Endothelial cell of umbilical vein (primary cell): ENCODE data around the gene TEX22. TPM values are rescaled to one million over a fixed set of nuclear protein-coding genes. Genes with fewer than 3 reads are reported as not detected.

Experiments used
- BruUV-seq: library from RNA; stranded (reverse); fragments of 400-500 nt; replicated peaks from 2 replicates; lab custom pipeline; 2021; lab: Mats Ljungman, UMichigan
- CTCF ChIA-PET: fragments of 300-600, 350-600 bp; sonication (Branson Sonifier 250); formaldehyde crosslinking; loops from one replicate; lab custom pipeline; 2021; ENCODE audit warnings: antibody characterized with exemption, inconsistent platforms; lab: Charles Lee
- POLR2A ChIA-PET: fragments of 300-600, 350-600 bp; sonication (Branson Sonifier 250); formaldehyde crosslinking; loops from one replicate; lab custom pipeline; 2021; ENCODE audit warnings: antibody characterized with exemption, inconsistent platforms; lab: Charles Lee
- DNase-seq: peaks from one replicate; pipeline ENCODE4 v3.0.0-alpha.2; 2011; ENCODE audit warnings: low read depth, low spot score
- FAIRE-seq: peaks from 2 replicates; lab custom pipeline; 2011; peaks lifted over from hg19 to GRCh38; lab: Jason Lieb, UNC
- H2AFZ ChIP-seq: 2 replicates; pipeline ENCODE4 v1.6.0; 2012; ENCODE audit warnings: low read depth, low read length, control low read depth, inconsistent platforms
- H3K27ac ChIP-seq: 2 replicates; pipeline ENCODE4 v1.5.1; 2011; ENCODE audit warnings: low read depth, mild to moderate bottlenecking, control low read depth, low read length, moderate library complexity; ENCODE audit not compliant: insufficient read depth
- H3K27me3 ChIP-seq, 2 experiments: 2 replicates each; pipeline versions ENCODE4 v1.6.0 to v1.6.1; 2011; ENCODE audit warnings: low read length in 2 of 2, mixed read lengths in 1 of 2; ENCODE audit not compliant: control insufficient read depth in 2 of 2, insufficient read depth in 2 of 2
- H3K36me3 ChIP-seq, 2 experiments: 2 replicates in 1 of 2; 3 replicates in 1 of 2; pipeline ENCODE4 v1.5.1; 2011; ENCODE audit warnings: low read length in 2 of 2, mild to moderate bottlenecking in 1 of 2, moderate library complexity in 1 of 2; ENCODE audit not compliant: control insufficient read depth in 2 of 2, insufficient read depth in 2 of 2; ENCODE audit errors: extremely low read depth in 1 of 2
- H3K4me1 ChIP-seq: 3 replicates; pipeline ENCODE4 v1.5.1; 2011; ENCODE audit warnings: mild to moderate bottlenecking, low read length; ENCODE audit not compliant: control insufficient read depth, insufficient read depth; ENCODE audit errors: extremely low read depth
- H3K4me2 ChIP-seq: 2 replicates; pipeline ENCODE4 v1.6.1; 2011; ENCODE audit warnings: low read length, control low read depth, mixed read lengths; ENCODE audit not compliant: insufficient read depth
- H3K4me3 ChIP-seq, 3 experiments: fragments of 200-600 bp in 1 of 3; sonication (generic), shearing (Covaris generic) in 1 of 3; replicated peaks in 1 of 3; 2 replicates each; pipeline ENCODE4 v1.5.1; 2011 to 2016; ENCODE audit warnings: control low read depth in 3 of 3, low read length in 3 of 3, mild to moderate bottlenecking in 2 of 3, inconsistent platforms in 1 of 3, low read depth in 1 of 3, moderate library complexity in 1 of 3; ENCODE audit not compliant: insufficient read depth in 1 of 3
- H3K79me2 ChIP-seq: 2 replicates; pipeline ENCODE4 v1.6.0; 2012; ENCODE audit warnings: low read length, inconsistent platforms; ENCODE audit not compliant: control insufficient read depth, insufficient read depth
- H3K9ac ChIP-seq: replicated peaks from 2 replicates; pipeline ENCODE3; 2011; ENCODE audit warnings: low read length, control low read depth; ENCODE audit not compliant: insufficient read depth; ENCODE audit errors: extremely low read depth
- H3K9me1 ChIP-seq: replicated peaks from 3 replicates; pipeline ENCODE4 v1.6.0; 2011; ENCODE audit warnings: mild to moderate bottlenecking, low read length; ENCODE audit not compliant: control insufficient read depth, insufficient read depth; ENCODE audit errors: extremely low read depth
- H3K9me3 ChIP-seq: replicated peaks from 2 replicates; pipeline ENCODE4 v1.5.1; 2012; ENCODE audit warnings: low read length, inconsistent platforms; ENCODE audit not compliant: control insufficient read depth, insufficient read depth
- H4K20me1 ChIP-seq: replicated peaks from 2 replicates; pipeline ENCODE3; 2011; ENCODE audit warnings: mild to moderate bottlenecking, low read length; ENCODE audit not compliant: control insufficient read depth, insufficient read depth; ENCODE audit errors: extremely low read depth
- EZH2 ChIP-seq: IDR thresholded peaks from 2 replicates; pipeline ENCODE4 v1.6.1; 2012; ENCODE audit warnings: borderline replicate concordance, low read depth, mild to moderate bottlenecking, moderate library complexity, low read length, inconsistent platforms; ENCODE audit not compliant: severe bottlenecking
- FOS ChIP-seq: IDR thresholded peaks from 2 replicates; pipeline ENCODE4 v1.6.1; 2011; ENCODE audit warnings: mild to moderate bottlenecking, low read length, moderate library complexity, borderline replicate concordance; ENCODE audit not compliant: insufficient read depth
- GATA2 ChIP-seq: IDR thresholded peaks from 2 replicates; pipeline ENCODE4 v1.7.0; 2011; ENCODE audit warnings: low read depth, mild to moderate bottlenecking, moderate library complexity, mixed read lengths, low read length; ENCODE audit not compliant: insufficient read length, insufficient read depth
- JUN ChIP-seq: IDR thresholded peaks from 2 replicates; pipeline ENCODE4 v1.6.1; 2011; ENCODE audit warnings: borderline replicate concordance, low read depth; ENCODE audit not compliant: insufficient read length, insufficient read depth
- MYC ChIP-seq: IDR thresholded peaks from one replicate; pipeline ENCODE4 v1.6.1; 2011; ENCODE audit warnings: mild to moderate bottlenecking, low read depth, low read length
- POLR2A ChIP-seq: IDR thresholded peaks from 2 replicates; pipeline ENCODE4 v1.6.1; 2012; ENCODE audit warnings: low read depth, mild to moderate bottlenecking, control low read depth, low read length
- POLR2AphosphoS5 ChIP-seq: IDR thresholded peaks from 2 replicates; pipeline ENCODE4 v1.6.1; 2012; ENCODE audit warnings: low read depth, mild to moderate bottlenecking, control low read depth, low read length, moderate library complexity; ENCODE audit not compliant: insufficient read depth
- dilution Hi-C: fragments of 300-500 bp; cut with MboI; formaldehyde crosslinking; loops from one replicate; pipeline ENCODE4 v1.15.0; 2019; ENCODE audit warnings: low sequenced_read_pairs; ENCODE audit not compliant: extremely low pct_ligation_motif_present
- intact Hi-C: fragments of 100-400 bp; cut with micrococcal nuclease; formaldehyde crosslinking; loops from one replicate; pipeline ENCODE4 v1.10.0; 2022
- polyA plus RNA-seq, 4 experiments: library from polyadenylated mRNA; depleted of rRNA in 3 of 4; stranded (reverse) in 3 of 4; unstranded in 1 of 4; fragments of >200 nt; gene quantifications; 2 replicates each; pipeline versions ENCODE4 v1.2.1 to v1.2.3, GENCODE V29; 2011 to 2012; ENCODE audit warnings: missing spikeins in 1 of 4
- total RNA-seq: library from RNA; stranded (reverse); gene quantifications from 2 replicates; pipeline ENCODE4 v1.2.3, GENCODE V29; 2021
- TF ChIP-seq, protein P1 (sequence below): IDR thresholded peaks from 2 replicates; pipeline ENCODE4 v1.6.1; 2011; ENCODE audit not compliant: insufficient read depth, insufficient read length
- TF ChIP-seq, protein P2 (sequence below), 2 donors: IDR thresholded peaks; 1 replicate in 1 of 2; 2 replicates in 1 of 2; pipeline ENCODE4 v1.5.1; 2011; ENCODE audit warnings: low read length in 2 of 2, mild to moderate bottlenecking in 2 of 2, moderate library complexity in 2 of 2, control low read depth in 1 of 2, inconsistent platforms in 1 of 2, low read depth in 1 of 2; ENCODE audit not compliant: insufficient read depth in 1 of 2; ENCODE audit errors: extremely low read depth in 1 of 2

The TEX22 gene
- total and polyA plus RNA-seq, 2 donors (not counting 3 experiments of a cell fraction or from before 2014, with no cell fraction given) = 0.06 to 1.1 TPM

DNA sequence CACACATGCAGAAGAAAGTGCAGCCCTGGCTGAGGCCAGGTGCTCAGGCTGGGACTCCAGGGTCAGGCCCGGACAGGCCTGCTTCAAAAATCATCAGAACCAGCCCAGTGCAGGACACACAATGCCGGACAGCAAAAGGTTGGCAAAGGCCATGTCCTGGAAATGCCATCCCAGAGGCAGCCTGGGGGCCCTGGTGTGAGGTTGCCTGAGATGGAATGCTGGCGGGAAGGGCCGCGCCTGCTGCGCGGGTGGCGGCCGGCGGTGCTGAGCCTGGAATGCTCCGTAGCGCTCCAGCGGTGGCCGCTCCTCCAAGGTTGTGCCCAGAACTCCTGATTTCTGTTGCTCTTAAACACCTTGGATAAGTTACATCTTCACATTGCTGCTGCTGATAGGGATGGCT, 54.6 kb downstream of the TEX22 start:
- Histone ChIP-seq H2AFZ (no peak overlapping the region), H3K27me3 (no peaks in the 10 kb centered on the region), H3K36me3 (peaks cover 3 to 50% of the 10 kb centered on the region in 2 experiments), H3K4me3 (no peak overlapping the region), H3K9me3 (no peaks in the 10 kb centered on the region), H3K9me1 (no peaks in the 10 kb centered on the region), H3K4me2 (no peak overlapping the region), H3K4me1 (no peaks in the 10 kb centered on the region), H3K9ac (no peak overlapping the region), H3K27ac (no peak overlapping the region), H4K20me1 (no peaks in the 10 kb centered on the region), H3K79me2 (peaks cover 3% of the 10 kb centered on the region)
- dilution Hi-C loops (no loop called here), intact Hi-C loops (no loop called here)
- FAIRE-seq (no peak), DNase-seq (no peak)
- POLR2A ChIA-PET = no interaction called here
- TF ChIP-seq GATA2 = no peak
- TF ChIP-seq, protein P1, sequence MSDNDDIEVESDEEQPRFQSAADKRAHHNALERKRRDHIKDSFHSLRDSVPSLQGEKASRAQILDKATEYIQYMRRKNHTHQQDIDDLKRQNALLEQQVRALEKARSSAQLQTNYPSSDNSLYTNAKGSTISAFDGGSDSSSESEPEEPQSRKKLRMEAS = no peak
- TF ChIP-seq, protein P2, sequence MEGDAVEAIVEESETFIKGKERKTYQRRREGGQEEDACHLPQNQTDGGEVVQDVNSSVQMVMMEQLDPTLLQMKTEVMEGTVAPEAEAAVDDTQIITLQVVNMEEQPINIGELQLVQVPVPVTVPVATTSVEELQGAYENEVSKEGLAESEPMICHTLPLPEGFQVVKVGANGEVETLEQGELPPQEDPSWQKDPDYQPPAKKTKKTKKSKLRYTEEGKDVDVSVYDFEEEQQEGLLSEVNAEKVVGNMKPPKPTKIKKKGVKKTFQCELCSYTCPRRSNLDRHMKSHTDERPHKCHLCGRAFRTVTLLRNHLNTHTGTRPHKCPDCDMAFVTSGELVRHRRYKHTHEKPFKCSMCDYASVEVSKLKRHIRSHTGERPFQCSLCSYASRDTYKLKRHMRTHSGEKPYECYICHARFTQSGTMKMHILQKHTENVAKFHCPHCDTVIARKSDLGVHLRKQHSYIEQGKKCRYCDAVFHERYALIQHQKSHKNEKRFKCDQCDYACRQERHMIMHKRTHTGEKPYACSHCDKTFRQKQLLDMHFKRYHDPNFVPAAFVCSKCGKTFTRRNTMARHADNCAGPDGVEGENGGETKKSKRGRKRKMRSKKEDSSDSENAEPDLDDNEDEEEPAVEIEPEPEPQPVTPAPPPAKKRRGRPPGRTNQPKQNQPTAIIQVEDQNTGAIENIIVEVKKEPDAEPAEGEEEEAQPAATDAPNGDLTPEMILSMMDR (IDR thresholded peaks at IDR 0.05; ENCODE audit: extremely low read depth in 1 of 2, insufficient read depth in 1 of 2, low read depth in 1 of 2, low read length in 2 of 2) = no peak
- no peak for TF ChIP-seq POLR2A
- no peak for TF ChIP-seq JUN
- no peak for TF ChIP-seq POLR2AphosphoS5
- no peak for TF ChIP-seq MYC
- TF ChIP-seq FOS = no peak
- TF ChIP-seq EZH2 = no peak
- BruUV-seq = no TSS peak
- CTCF ChIA-PET = no interaction called here
